Muscle of arm (tissue), 12 donors: ENCODE results near the gene ARHGAP31. TPM values are rescaled to one million over a fixed set of nuclear protein-coding genes. Genes with fewer than 3 reads are reported as not detected.
"Not testable (repeated sequence)": the region's sequence is repeated elsewhere in the genome, so short reads cannot be mapped to it uniquely, and the experiment has no call there.

Source experiments
- DNase-seq: peaks from one replicate; pipeline ENCODE4 v3.0.0-alpha.2; 2013
- polyA plus RNA-seq, 12 donors: library from polyadenylated mRNA; unstranded; fragments of 120-200 nt; gene quantifications; one replicate each; pipeline ENCODE4 v1.2.1, GENCODE V29; 2013; ENCODE audit not compliant: insufficient read length in 12 of 12

ARHGAP31 gene
- polyA plus RNA-seq, 12 donors: 9.2 to 27.1 (median 12.3) TPM; not detected in 1

GRCh38 chr3:119294696-119295671 is 801 bp downstream of the ARHGAP31 start:
- DNase-seq: peak; percentile 73

- DNase-seq: no peak
Measured at GRCh38 chr3:119295816-119296726, 1.9 kb downstream of the ARHGAP31 start.

GRCh38 chr3:119296727-119297122 is 2.5 kb downstream of the ARHGAP31 start:
- DNase-seq: no peak

- DNase-seq: no peak
Measured at GRCh38 chr3:119297169-119297568, 3.0 kb downstream of the ARHGAP31 start.

- DNase-seq: no peak
Measured at GRCh38 chr3:119298565-119298941, 4.4 kb downstream of the ARHGAP31 start.

- no peak for DNase-seq
Measured at GRCh38 chr3:119300991-119301391, 6.8 kb downstream of the ARHGAP31 start.

- no peak for DNase-seq
Measured at GRCh38 chr3:119301662-119302061, 7.5 kb downstream of the ARHGAP31 start.

GRCh38 chr3:119302697-119303551 is 8.7 kb downstream of the ARHGAP31 start:
- DNase-seq: no peak

GRCh38 chr3:119304201-119304713 is 10.1 kb downstream of the ARHGAP31 start:
- no peak for DNase-seq

- DNase-seq: peak; percentile 56
Measured at GRCh38 chr3:119305286-119305685, 11.1 kb downstream of the ARHGAP31 start.

- DNase-seq: not testable (repeated sequence)
Measured at GRCh38 chr3:119306378-119306777, 12.2 kb downstream of the ARHGAP31 start.

- DNase-seq: no peak
Measured at GRCh38 chr3:119308355-119308754, 14.2 kb downstream of the ARHGAP31 start.

GRCh38 chr3:119309591-119309990 is 15.4 kb downstream of the ARHGAP31 start:
- DNase-seq: no peak

GRCh38 chr3:119310071-119310470 is 15.9 kb downstream of the ARHGAP31 start:
- DNase-seq: no peak

- no peak for DNase-seq
Measured at GRCh38 chr3:119311081-119311925, 17.1 kb downstream of the ARHGAP31 start.

GRCh38 chr3:119313461-119313860 is 19.3 kb downstream of the ARHGAP31 start:
- DNase-seq: no peak

- DNase-seq: no peak
Measured at GRCh38 chr3:119314821-119315220, 20.6 kb downstream of the ARHGAP31 start.

GRCh38 chr3:119315600-119316312 is 21.6 kb downstream of the ARHGAP31 start:
- no peak for DNase-seq

GRCh38 chr3:119316313-119316670 is 22.1 kb downstream of the ARHGAP31 start:
- DNase-seq: no peak

- DNase-seq: no peak
Measured at GRCh38 chr3:119318876-119319275, 24.7 kb downstream of the ARHGAP31 start.
